Thoracic aorta (tissue), 2 donors: ENCODE data around the gene COL15A1. TPM values are rescaled to one million over a fixed set of nuclear protein-coding genes. Genes with fewer than 3 reads are reported as not detected.
A peak's percentile ranks its signal among the peaks of the same experiment; 100 is the strongest.

ENCODE experiments used
- ATAC-seq: fragments of 150-250 bp; one replicate; pipeline ENCODE4 v1.8.0; 2017; ENCODE audit warnings: low read depth; ENCODE audit not compliant: insufficient number of reproducible peaks, low FRiP score
- DNase-seq: peaks from one replicate; pipeline ENCODE4 v3.0.0-alpha.2; 2020; ENCODE audit warnings: low spot score
- H3K27ac ChIP-seq, 2 donors: fragments of 200-600 bp; sonication (generic); 1 replicate in 1 of 2; 2 replicates in 1 of 2; pipeline ENCODE4 v1.5.1; 2016; ENCODE audit warnings: mild to moderate bottlenecking in 2 of 2, moderate library complexity in 2 of 2
- H3K27me3 ChIP-seq: fragments of 200-600 bp; sonication (generic); replicated peaks from 2 replicates; pipeline ENCODE4 v1.6.0; 2016; ENCODE audit warnings: mild to moderate bottlenecking; ENCODE audit not compliant: insufficient read depth
- H3K36me3 ChIP-seq: fragments of 200-600 bp; sonication (generic); one replicate; pipeline ENCODE4 v1.5.1; 2016
- H3K4me1 ChIP-seq, 2 donors: fragments of 200-600 bp; sonication (generic); 1 replicate in 1 of 2; 2 replicates in 1 of 2; pipeline versions ENCODE4 v1.5.1 to v1.6.0; 2016; ENCODE audit warnings: low read depth in 2 of 2, mild to moderate bottlenecking in 1 of 2; ENCODE audit not compliant: control insufficient read depth in 1 of 2
- H3K4me3 ChIP-seq: fragments of 200-600 bp; sonication (generic); 2 replicates; pipeline ENCODE4 v1.5.1; 2016; ENCODE audit warnings: mild to moderate bottlenecking
- H3K9me3 ChIP-seq: fragments of 200-600 bp; sonication (generic); 2 replicates; pipeline ENCODE4 v1.5.1; 2016
- CTCF ChIP-seq: fragments of 200-600 bp; sonication (generic); IDR thresholded peaks from one replicate; pipeline ENCODE4 v1.5.1; 2019; ENCODE audit warnings: antibody characterized with exemption
- total RNA-seq, 2 donors: library from RNA; depleted of rRNA; stranded (reverse); fragments of >200 nt; gene quantifications; one replicate each; pipeline versions ENCODE4 v1.1.0 to v1.2.3, GENCODE V29; 2016

COL15A1 gene
- total RNA-seq, 2 donors from 2014 or later: 23.3 to 70.4 TPM

- no peaks in the 10 kb centered on the region for H3K9me3 ChIP-seq
- H3K27ac ChIP-seq: no peak overlapping the region
- no peaks in the 10 kb centered on the region for H3K36me3 ChIP-seq
- H3K27me3 ChIP-seq: no peaks in the 10 kb centered on the region
- TF ChIP-seq CTCF: no peak
- DNase-seq (no peak), ATAC-seq (no peak)
- no peaks in the 10 kb centered on the region for H3K4me1 ChIP-seq
- no peak overlapping the region for H3K4me3 ChIP-seq
Measured at GRCh38 chr9:98935071-98935505, 8.6 kb upstream of the COL15A1 start.

- Histone ChIP-seq H3K27me3 (no peaks in the 10 kb centered on the region), H3K4me3 (no peak overlapping the region), H3K36me3 (no peaks in the 10 kb centered on the region), H3K4me1 (peaks cover 0 to 18% of the 10 kb centered on the region in 2 donors), H3K27ac (no peak overlapping the region), H3K9me3 (no peaks in the 10 kb centered on the region)
- ATAC-seq (no peak), DNase-seq (no peak)
- TF ChIP-seq CTCF: no peak
Measured at GRCh38 chr9:98940276-98940675, 3.4 kb upstream of the COL15A1 start.

- Histone ChIP-seq H3K27me3 (no peaks in the 10 kb centered on the region), H3K4me1 (peaks cover 0 to 23% of the 10 kb centered on the region in 2 donors), H3K36me3 (no peaks in the 10 kb centered on the region), H3K4me3 (no peak overlapping the region), H3K27ac (no peak overlapping the region), H3K9me3 (no peaks in the 10 kb centered on the region)
- no peak for DNase-seq
- ATAC-seq: no peak
- TF ChIP-seq CTCF: no peak
Measured at GRCh38 chr9:98941946-98942523, 1.7 kb upstream of the COL15A1 start.

GRCh38 chr9:98942906-98943681, 613 bp upstream of the COL15A1 start:
- Histone ChIP-seq H3K27me3 (no peaks in the 10 kb centered on the region), H3K4me3 (peak overlapping the region; percentile 72), H3K36me3 (no peaks in the 10 kb centered on the region), H3K9me3 (no peaks in the 10 kb centered on the region), H3K27ac (no peak overlapping the region), H3K4me1 (peaks cover 0 to 23% of the 10 kb centered on the region in 2 donors)
- TF ChIP-seq CTCF: no peak
- no peak for ATAC-seq
- DNase-seq: no peak

- ATAC-seq: no peak
- H3K9me3 ChIP-seq: no peaks in the 10 kb centered on the region
- H3K27me3 ChIP-seq: no peaks in the 10 kb centered on the region
- DNase-seq: no peak
- H3K36me3 ChIP-seq: no peaks in the 10 kb centered on the region
- peak overlapping the region; percentile 29 to 58 for H3K27ac ChIP-seq
- no peak for TF ChIP-seq CTCF
- H3K4me3 ChIP-seq: peak overlapping the region; percentile 72
- peaks cover 0 to 23% of the 10 kb centered on the region in 2 donors for H3K4me1 ChIP-seq
Measured at GRCh38 chr9:98944057-98944733, 488 bp downstream of the COL15A1 start.
